GM18519 (cell line): Measurements from ENCODE around the gene DIP2A.
"Not testable (repeated sequence)": the region's sequence is repeated elsewhere in the genome, so short reads cannot be mapped to it uniquely, and the experiment has no call there.

Experiments
- ATAC-seq: cut with Tn5 transposase; IDR thresholded peaks from one replicate; pipeline ENCODE4 v1.9.1; 2021; ENCODE audit warnings: mild to moderate bottlenecking, moderate library complexity; ENCODE audit not compliant: unreplicated experiment, low FRiP score

The DIP2A gene

GRCh38 chr21:46518983-46519583 is 60.4 kb downstream of the DIP2A start:
- no peak for ATAC-seq

DNA sequence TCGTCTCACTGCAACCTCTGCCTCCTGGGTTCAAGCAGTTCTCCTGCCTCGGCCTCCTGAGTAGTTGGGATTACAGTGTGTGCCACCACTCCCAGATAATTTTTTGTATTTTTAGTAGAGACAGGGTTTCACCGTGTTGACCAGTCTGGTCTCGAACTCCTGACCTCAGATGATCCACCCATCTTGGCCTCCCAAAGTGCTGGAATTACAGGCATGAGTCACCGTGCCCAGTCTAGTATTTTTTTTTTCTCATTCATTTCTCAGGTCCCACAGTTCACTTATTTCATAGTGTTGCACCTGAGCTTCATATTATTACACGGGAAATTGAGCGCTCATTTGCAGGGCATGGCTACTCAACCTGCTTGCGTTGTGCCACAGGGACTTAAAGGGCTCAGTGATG is 68.7 kb downstream of the DIP2A start:
- ATAC-seq: not testable (repeated sequence)

- ATAC-seq: no peak
Observed at GRCh38 chr21:46527801-46528200, 69.1 kb downstream of the DIP2A start.

DNA sequence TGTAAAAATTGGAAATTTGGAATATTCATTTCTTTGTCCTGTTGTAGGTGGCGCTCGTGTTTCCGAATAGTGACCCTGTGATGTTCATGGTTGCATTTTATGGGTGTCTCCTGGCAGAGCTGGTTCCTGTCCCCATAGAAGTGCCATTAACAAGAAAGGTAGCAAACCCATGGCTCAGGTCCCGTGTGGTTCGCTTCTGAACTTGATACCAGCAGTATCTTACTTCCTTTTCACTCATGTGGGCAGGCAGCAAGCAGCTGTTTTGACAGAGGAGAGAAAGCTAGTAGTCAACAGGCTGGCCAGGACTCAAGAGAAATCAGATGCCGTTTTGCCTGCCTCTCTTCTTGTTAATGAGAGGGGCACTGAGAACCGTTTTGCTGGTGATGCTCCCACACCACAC is 73.4 kb downstream of the DIP2A start:
- no peak for ATAC-seq

GRCh38 chr21:46537026-46537425 is 78.3 kb downstream of the DIP2A start:
- ATAC-seq: no peak

DNA sequence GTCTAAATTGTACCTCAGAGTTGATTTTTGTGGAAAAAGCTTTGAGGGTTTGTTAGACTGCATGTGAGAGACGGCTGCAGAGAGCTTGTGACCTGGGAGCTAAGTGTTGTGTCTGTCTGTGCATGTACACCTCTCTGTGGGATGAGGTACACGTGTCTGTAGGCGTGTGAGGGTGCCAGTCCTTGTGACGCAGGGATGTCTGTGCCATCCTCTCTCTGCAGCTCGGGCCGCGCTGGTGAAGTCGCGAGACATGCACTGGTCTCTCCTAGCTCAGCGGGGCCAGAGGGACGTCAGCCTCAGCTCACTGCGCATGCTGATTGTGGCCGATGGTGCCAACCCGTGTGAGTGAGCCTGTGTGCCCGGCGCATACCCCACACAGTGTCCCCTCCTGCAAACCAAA is 79.6 kb downstream of the DIP2A start:
- ATAC-seq: no peak

DNA sequence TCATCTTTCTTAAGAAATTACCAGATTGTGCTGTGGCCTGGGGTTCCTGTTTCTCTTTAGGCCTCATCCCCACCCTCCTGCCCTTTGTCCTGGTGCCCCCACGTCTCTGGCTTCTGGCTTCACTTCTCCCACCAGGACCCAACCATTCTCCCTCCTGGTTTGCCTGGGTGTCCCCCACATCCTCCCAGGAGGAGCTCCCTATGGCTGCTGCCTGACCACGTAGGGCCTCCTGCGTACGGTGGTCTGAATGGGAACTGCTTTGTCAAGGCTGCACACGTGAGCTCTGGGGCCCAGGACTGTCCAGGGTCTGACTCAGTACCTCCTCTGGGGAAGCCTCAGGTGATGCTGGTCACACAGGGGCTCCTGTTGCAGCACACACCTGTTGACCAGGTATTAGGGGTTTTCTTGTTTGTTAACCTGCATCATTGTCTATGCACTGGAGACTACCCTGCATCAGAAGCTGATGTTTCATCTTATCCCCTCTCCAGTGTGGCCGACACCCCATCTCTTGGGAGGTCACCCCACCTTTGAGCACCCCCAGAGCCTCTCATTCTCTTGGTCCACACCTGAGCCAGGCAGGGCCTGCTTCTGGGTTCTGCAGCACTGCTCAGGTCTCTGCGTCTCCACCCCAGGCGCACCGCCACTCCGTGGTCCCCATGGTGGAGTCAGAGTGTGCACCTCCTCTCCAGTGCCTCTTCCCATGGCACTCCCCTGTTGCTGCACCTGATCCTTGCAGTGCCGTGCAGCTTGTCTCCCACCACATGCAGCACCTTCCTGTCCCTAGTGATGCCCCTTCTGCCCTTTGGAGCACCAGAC is 80.4 kb downstream of the DIP2A start:
- ATAC-seq: no peak

DNA sequence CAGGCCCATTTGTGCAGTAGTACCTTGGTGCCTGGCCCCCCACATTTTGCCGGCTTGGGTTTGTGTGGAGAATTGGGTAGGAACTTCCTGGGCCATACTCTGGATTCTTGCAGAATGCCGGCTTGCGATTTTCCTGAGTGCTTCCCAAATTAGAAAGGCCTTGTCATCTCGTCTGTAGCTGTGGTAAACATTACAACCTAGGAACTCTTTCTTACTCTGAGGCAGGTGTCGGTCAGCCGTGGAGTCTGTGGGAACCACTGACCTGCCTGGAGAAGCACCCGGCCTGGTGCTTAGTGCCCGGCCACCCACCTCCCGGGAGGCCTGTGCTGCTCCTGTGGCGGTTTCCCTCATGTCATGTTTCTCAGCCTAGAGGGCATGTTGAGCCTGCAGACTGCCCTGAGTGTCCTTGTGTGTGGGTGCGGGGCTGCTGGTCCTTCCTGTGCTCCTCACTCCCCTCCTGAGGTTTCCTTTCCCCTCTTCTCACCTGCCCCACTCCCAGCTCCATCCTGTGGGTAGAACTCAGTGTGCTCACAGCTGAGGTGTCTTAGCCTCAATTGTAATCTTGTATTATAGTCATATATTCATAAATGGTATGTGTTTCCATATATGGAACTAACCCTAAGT is 81.5 kb downstream of the DIP2A start:
- no peak for ATAC-seq

DNA sequence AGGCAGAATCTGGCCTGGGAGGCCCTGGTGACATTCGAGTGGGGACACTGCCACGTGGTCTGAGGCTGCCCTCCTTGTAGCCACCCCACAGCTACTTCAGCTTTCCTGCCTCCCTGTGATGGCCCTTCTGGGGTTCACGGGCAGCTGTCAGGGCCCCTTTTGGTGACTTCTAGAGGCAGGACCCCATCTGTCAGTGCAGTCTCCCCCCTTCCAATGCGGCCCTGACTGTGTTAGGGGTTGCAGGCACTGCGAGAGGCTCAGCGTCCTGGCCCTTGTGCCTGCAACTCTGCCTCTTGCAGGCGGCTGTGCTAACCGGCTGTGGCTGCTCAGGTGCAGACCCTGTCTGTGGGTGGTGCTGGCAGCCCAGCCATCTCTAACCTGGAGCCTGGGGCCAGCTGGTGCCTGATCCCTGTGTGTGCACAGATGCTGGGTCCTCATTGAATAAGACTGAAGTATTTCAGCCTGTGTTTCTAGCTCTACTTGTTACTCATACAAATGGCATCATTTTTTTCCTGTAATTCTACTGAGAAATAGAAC is 84.0 kb downstream of the DIP2A start:
- ATAC-seq: no peak

DNA sequence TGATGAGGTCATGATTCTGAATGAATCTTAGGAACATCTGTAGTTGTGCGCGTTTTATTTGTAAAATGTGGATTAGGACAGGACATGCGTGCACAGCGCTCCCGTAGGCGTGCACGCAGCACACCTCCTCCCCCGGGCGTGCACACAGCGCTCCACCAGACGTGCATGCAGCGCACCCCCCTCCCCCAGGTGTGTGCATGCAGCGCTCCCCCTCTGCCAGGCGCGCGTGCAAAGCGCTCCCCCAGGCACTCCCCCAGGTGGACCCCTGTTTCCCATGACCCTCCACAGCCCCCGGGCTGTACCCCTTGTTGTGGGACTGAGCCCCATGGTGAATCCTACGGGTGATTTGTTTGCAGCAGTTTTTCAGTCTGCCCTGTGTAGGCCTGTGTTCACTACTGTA is 84.6 kb downstream of the DIP2A start:
- ATAC-seq: no peak

GRCh38 chr21:46544003-46544402 is 85.3 kb downstream of the DIP2A start:
- no peak for ATAC-seq

DNA sequence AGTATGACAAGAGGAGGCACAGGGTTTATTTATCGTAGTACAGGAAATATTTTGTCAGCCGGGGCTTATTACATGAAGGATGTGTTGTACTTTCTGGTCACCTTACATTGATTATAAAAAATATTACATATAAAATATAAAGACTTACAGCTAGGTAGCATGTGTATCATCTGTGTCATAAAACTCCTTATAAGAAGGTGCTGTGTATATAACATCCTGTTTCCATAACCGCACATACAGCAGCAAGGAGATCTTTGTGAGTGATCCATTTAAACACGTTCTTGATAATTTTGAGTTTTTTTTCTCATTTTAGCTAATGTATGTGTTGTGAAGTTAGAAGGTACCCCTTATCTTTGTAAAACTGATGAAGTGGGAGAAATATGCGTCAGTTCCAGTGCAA is 86.1 kb downstream of the DIP2A start:
- no peak for ATAC-seq

- ATAC-seq: no peak
Observed at GRCh38 chr21:46545363-46545762, 86.7 kb downstream of the DIP2A start.

GRCh38 chr21:46545911-46546310 is 87.2 kb downstream of the DIP2A start:
- no peak for ATAC-seq

GRCh38 chr21:46546799-46547198 is 88.1 kb downstream of the DIP2A start:
- no peak for ATAC-seq

DNA sequence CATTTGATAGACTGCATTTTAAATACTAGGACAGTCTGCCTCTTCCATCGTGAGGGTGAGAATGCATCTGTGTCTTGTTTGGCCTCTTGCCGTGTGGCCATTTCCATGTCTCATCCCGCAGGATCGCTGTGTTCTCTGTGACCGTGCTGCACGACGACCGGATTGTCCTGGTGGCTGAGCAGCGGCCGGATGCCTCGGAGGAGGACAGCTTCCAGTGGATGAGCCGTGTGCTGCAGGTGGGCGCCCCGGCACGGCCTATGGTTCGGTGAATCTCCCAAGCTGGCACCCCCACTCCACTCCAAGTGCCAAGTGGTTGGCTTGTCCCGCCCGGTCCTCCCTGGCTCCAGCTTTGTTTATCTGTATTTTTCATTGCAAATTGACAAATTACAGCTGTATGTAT is 91.0 kb downstream of the DIP2A start:
- no peak for ATAC-seq

GRCh38 chr21:46550116-46550941 is 91.6 kb downstream of the DIP2A start:
- ATAC-seq: no peak

GRCh38 chr21:46551636-46552241 is 93.0 kb downstream of the DIP2A start:
- no peak for ATAC-seq

GRCh38 chr21:46552274-46552673 is 93.6 kb downstream of the DIP2A start:
- no peak for ATAC-seq

- no peak for ATAC-seq
Observed at GRCh38 chr21:46552865-46553379, 94.2 kb downstream of the DIP2A start.
